Endothelial cell of umbilical vein (primary cell): ENCODE measurements around the gene USP31.

ENCODE experiments used
- EZH2 ChIP-seq: IDR thresholded peaks from 2 replicates; pipeline ENCODE4 v1.6.1; 2012; ENCODE audit warnings: borderline replicate concordance, low read depth, mild to moderate bottlenecking, moderate library complexity, low read length, inconsistent platforms; ENCODE audit not compliant: severe bottlenecking
- POLR2A ChIP-seq: IDR thresholded peaks from 2 replicates; pipeline ENCODE4 v1.6.1; 2012; ENCODE audit warnings: low read depth, mild to moderate bottlenecking, control low read depth, low read length
- POLR2AphosphoS5 ChIP-seq: IDR thresholded peaks from 2 replicates; pipeline ENCODE4 v1.6.1; 2012; ENCODE audit warnings: low read depth, mild to moderate bottlenecking, control low read depth, low read length, moderate library complexity; ENCODE audit not compliant: insufficient read depth

DNA sequence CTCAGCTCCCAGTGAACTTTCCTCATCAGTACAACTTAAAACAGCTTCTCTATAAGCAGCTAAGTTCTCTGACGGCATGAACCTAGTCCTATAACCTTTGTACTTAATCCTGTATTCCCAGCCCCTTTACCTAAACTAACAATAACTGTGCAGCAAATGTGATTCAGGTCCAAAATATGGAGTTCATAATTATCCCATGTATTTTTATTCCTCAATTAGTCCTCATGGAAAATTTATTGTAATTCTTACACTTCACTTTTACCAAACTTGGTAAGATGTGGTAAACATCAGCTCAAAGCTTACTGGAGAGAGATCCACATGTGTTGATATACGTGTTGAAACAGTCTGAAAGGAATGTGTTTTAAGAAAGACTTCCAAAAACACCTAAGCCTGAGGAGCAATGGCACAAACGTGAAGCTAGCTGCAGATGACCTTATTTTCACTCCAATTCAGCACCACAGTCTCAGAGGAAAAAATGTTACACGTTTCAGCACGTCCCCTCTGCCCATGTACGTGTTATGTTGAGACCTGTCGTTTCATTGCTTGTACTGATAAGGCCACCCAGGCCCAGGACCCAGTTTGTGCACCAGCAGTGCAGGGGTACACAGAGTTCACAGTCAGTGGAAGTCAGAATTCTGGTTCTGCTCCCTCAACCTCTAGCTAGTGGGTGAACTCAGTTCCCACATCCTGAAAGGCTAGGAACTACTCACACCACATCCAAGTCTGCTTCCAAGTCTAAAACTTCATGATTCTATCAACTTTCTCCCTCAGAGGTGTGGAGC, 7.1 kb downstream of the USP31 start:
- TF ChIP-seq POLR2A = no peak
- TF ChIP-seq POLR2AphosphoS5 = no peak
- TF ChIP-seq EZH2 = no peak
